ENCODE data around the gene CHST3.

Gene CHST3

DNA sequence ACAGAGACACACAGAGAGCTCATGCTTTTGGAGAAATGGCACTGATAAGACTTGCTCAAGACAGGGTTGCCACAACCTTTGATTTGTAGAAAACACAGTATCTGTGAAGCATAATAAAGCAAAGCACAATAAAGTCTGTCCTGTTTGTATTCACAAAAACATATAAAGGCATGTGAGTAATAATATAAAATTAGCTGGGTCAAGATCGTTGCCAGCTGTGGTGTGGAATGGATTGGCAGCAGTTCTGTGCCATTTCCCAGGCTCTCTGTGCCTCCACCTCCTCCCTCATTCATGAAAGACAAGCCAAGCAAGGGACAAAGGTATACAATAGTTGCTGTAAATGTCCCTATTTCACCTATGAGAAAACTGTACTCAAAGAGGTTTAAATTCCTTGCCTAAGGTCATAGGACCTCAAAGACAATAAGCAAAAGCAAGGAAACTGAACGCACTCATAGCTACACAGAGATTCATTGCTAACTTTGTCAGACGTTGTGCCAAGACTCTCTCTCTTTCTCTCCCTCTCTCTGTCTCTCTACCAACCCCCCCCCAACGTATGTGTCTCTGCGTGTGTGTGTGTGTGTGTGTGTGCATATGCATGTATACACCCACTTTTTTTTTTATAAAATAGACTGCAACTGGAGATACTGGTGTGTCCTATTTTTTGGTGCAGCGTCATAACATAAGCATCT, 31.8 kb downstream of the CHST3 start:
- no peak for DNase-seq

DNA sequence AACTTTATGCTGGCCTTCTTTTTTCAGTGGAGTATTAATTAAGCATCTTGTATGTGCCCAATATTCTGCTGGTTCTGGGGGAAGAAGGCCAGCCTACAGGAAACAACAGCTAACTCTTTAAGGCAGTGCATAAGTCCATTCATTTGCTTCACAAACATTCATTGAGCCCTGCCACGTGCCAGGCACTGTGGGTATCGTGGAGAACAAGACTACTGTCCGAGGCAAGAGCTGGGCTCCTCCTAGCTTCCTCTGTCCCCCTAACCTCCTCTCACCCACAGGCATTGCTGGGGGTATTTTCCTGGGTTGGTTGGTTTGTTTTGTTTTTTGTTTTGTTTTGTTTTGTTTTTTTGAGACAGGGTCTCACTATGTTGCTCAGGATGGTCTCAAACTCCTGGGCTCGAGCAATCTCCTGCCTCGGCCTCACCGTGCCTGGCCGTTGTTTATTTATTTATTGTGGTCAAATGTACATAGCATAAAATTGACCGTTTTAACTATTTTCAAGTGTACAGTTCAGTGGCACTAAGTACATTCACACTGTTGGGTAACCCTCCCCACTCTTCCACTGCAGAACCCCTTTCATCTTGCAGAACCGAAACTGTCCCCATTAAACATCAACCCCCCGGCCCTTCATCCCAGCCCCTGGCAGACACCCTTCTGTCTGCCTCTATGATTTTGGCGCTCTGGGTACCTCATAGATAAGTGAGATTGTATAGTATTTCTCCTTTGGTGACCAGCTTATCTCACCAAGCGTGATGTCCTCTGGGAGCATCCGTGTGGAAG, 32.6 kb downstream of the CHST3 start:
- DNase-seq: no peak

- no peak for DNase-seq
Observed at GRCh38 chr10:71998119-71998839, 34.1 kb downstream of the CHST3 start.

DNA sequence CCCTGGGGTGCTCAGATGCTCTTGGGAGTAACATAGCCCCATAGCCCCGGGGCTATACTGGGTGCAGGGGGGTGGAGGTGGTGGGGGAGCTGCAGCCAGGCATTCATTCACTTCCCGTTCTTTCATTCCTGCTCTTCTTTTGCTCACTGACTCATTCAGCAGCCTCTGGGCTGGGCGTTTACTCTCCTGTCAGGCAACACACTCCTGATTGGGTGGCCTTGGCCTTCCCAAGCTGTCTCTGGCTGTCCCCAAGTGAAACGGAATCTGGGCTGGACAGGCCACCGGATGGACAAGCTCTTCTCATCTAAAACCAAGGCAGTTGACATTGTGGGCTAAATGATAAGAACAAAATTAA, 34.6 kb downstream of the CHST3 start:
- peak in 1 of 2 experiments; percentile 56 for DNase-seq

DNA sequence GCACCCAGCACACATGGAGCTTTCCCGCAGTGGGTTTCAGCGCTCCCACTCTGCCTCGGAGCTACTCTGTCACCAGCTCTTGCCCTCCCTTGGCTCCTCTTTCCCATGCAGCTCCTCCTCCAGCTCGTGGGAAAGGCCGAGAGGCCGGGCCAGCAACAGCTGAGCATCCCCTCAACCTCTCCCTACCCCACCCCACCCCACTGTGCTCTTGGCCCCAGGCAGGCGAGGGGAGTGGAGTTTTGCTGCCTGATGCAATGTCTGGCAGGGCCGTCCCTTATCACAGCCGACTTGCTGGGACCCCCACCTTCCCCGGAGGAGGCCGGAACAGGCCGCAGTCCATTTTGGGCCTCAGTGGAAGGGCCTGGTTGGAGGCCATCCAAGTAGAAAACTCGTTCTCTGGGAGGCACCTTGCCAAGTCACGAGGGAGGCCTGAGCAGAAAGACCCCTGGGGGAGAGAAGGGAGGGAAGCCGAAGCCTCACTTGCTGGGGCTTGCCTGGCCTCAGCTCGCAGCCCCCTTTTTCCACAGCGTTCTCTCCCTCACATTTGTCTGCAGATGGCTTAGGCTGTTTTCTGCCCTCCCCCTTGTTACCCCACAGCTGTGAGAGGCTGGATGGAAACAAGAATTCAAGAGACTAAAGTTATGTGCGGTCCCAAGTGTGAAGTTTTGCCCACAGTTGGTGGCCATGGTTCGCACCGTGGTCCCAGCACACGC, 35.3 kb downstream of the CHST3 start:
- DNase-seq: no peak

GRCh38 chr10:72000073-72001032, 36.2 kb downstream of the CHST3 start:
- no peak for DNase-seq

DNA sequence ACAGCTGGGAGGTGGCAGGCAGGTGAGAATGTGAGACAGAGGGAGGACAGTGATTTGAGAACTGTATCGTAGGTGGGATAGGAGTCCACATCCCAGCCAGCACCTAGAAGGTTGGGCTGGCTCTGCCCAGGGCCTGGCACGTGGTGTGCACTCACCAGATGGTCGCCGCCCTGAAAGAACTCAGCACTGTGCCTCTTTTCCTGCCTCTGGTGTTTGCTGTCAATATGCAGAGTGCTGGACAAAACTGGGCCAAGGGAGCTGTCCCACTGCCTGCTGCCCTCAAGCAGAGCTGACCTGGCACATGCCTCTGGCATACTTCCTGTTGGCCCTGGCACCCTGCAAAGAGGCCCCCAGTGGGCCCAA, 36.8 kb downstream of the CHST3 start:
- DNase-seq: no peak

DNA sequence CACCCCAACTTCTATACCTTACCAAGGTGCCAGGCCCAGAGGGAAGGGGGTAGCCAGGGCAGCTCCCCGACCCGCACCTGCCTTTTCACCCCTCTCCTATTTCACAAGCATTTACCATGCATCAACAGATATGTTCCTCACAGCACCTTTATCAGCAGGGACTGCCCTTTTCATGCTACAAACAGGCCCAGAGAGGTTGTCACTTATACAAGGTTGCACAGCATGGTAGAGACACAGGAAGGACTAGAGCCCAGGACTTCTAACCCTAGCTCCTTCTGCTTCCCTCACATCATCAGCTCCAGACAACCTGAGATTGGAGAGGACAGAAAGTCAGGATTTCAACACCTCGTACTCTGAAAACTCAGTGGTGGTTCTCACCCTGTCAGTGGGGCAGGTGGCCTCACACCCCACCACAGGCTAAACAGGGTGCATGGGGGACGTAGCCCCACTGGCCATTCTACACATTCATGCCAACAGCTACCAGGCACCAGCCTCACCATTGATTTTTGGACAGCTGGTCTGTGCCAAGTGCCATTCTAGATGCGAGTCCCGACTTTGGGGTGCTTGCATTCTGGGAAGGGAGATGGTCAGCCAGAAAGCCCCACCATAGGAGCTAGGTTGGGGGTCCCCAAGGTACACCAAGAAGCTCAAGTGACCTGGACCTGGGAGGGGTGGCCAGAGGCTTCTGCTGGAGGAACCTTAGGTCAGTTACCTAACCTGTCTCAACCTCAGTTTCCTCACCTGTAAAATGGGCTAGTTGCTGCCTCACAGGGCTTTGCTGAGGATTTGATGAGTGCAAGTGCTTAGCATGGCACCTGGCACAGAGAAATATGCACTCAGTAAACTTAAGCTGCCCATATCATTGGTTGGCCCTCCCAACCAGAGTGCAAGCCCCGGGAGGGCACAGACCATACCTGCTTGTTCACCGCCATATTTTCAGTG, 38.4 kb downstream of the CHST3 start:
- no peak for DNase-seq

GRCh38 chr10:72006026-72006425, 41.8 kb downstream of the CHST3 start:
- no peak for DNase-seq

DNA sequence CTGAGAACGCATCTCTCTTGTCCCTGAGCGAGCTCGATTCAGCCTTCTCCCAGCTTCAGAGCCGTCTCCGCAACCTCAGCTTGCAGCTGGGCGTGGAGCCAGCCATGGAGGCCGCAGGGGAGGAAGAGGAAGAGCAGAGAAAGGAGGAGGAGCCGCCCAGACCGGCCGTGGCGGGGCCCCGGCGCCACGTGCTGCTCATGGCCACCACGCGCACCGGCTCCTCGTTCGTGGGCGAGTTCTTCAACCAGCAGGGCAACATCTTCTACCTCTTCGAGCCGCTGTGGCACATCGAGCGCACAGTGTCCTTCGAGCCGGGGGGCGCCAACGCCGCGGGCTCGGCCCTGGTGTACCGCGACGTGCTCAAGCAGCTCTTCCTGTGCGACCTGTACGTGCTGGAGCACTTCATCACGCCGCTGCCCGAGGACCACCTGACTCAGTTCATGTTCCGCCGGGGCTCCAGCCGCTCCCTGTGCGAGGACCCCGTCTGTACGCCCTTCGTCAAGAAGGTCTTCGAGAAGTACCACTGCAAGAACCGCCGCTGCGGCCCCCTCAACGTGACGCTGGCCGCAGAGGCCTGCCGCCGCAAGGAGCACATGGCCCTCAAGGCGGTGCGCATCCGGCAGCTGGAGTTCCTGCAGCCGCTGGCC, 43.2 kb downstream of the CHST3 start:
- no peak for DNase-seq

GRCh38 chr10:72008096-72008981, 44.1 kb downstream of the CHST3 start:
- DNase-seq: no peak

GRCh38 chr10:72009051-72009424, 44.8 kb downstream of the CHST3 start:
- DNase-seq: no peak

DNA sequence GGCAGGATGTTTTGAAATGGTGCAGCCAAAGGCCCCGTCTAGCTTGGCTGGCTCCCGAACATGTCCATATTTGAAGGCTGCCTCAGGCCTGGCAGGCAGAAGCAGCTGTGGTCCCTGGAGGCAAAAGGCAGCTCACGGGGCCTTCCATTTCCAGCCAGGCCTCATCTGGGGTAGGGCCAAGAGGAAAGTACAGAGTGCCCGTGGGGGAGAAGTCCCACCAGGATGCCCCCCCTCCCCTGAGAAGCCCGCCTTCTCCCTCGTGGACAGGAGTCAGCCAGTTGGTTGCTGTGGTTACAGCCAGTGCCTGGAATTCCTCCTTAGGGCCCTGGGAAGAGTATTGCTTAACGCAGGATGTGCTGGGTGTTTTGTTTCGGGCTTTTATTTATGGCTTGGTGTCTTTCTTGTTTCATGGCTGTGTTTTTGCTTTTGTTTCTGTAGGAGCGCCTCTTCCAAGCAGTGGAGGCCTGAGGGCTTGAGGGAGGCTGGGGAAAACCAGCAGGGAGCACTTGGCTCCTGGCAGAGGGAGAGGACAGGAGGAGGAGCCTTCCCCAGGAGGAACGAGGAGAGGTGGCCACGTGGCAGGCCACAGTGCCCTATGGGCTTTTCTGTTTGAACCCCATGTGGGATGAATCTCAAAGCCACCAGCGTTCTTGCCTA, 45.4 kb downstream of the CHST3 start:
- peak in 1 of 2 experiments; percentile 42 for DNase-seq

GRCh38 chr10:72010234-72010973, 46.2 kb downstream of the CHST3 start:
- DNase-seq: no peak

GRCh38 chr10:72011016-72011415, 46.8 kb downstream of the CHST3 start:
- DNase-seq: no peak

DNA sequence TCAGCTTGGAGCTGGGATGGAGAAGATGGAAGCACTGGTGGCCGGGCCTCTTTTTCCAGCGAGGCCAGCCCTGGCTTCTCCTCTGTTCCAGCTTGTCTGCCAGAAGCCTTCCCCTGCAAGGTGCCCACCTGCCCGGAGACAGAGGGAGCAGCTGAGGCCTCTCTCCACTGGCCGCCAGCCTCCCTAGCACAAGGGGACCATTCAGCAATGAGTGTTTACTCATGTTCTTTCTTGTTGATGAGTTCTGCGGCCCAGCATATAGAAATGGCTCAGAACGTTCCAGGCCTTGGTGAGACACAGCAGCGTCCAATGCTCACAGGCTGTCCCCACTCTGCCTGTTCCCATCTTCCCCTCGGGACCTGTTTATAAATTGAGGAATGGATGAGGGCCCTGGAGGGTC, 47.3 kb downstream of the CHST3 start:
- DNase-seq: no peak

- no peak for DNase-seq
Observed at GRCh38 chr10:72011976-72012512, 47.8 kb downstream of the CHST3 start.

DNA sequence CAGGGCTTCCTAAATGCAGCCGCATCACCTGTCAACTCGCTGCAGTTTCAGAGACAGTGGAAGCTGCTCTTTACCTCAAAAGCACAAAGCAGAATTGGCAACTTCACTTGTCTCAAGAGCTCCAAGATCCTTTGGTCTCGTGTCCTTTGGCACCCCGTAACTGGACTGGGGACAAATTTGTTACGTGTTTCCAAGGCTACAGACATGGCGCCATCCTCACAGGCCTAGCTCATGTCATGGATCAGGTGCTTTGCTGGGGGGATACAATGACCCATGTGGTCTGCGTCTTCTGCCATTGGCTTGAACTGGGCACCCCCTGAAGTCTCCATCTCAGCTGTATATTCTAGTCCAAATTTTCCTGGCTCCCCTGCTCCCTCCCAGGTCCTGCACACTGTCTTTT, 48.6 kb downstream of the CHST3 start:
- no peak for DNase-seq

All from SW 1271 (cell line).